ENCODE data around the gene CYB5R3. TPM values are rescaled to one million over a fixed set of nuclear protein-coding genes. Genes with fewer than 3 reads are reported as not detected.
A peak's percentile ranks its signal among the peaks of the same experiment; 100 is the strongest.
"Not testable (repeated sequence)": the region's sequence is repeated elsewhere in the genome, so short reads cannot be mapped to it uniquely, and the experiment has no call there.

Gene CYB5R3
- total RNA-seq, 4 donors from 2014 or later = 134 to 200 (median 176) TPM

- 70 to 80% methylated on average over 1 of the region's 1 CpG for WGBS, 2 donors
- no peak overlapping the region for H3K4me3 ChIP-seq
- TF ChIP-seq, protein P1, sequence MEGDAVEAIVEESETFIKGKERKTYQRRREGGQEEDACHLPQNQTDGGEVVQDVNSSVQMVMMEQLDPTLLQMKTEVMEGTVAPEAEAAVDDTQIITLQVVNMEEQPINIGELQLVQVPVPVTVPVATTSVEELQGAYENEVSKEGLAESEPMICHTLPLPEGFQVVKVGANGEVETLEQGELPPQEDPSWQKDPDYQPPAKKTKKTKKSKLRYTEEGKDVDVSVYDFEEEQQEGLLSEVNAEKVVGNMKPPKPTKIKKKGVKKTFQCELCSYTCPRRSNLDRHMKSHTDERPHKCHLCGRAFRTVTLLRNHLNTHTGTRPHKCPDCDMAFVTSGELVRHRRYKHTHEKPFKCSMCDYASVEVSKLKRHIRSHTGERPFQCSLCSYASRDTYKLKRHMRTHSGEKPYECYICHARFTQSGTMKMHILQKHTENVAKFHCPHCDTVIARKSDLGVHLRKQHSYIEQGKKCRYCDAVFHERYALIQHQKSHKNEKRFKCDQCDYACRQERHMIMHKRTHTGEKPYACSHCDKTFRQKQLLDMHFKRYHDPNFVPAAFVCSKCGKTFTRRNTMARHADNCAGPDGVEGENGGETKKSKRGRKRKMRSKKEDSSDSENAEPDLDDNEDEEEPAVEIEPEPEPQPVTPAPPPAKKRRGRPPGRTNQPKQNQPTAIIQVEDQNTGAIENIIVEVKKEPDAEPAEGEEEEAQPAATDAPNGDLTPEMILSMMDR (IDR thresholded peaks at IDR 0.05) = no peak
- no peak for TF ChIP-seq POLR2A (IDR thresholded peaks at IDR 0.05)
- no peak for TF ChIP-seq EP300 (IDR thresholded peaks at IDR 0.05)
- peaks cover 3 to 70% (median 27%) of the 10 kb centered on the region in 3 donors for H3K36me3 ChIP-seq
- H3K27me3 ChIP-seq = no peaks in the 10 kb centered on the region
- no peak overlapping the region for H3K27ac ChIP-seq
- peaks cover 0 to 13% (median 3%) of the 10 kb centered on the region in 4 donors for H3K4me1 ChIP-seq
- H3K9me3 ChIP-seq = no peaks in the 10 kb centered on the region
- DNase-seq (ENCODE audit: low spot score in 2 of 2) = no peak
Observed at GRCh38 chr22:42582987-42583386, 66.2 kb downstream of the CYB5R3 start.

DNA sequence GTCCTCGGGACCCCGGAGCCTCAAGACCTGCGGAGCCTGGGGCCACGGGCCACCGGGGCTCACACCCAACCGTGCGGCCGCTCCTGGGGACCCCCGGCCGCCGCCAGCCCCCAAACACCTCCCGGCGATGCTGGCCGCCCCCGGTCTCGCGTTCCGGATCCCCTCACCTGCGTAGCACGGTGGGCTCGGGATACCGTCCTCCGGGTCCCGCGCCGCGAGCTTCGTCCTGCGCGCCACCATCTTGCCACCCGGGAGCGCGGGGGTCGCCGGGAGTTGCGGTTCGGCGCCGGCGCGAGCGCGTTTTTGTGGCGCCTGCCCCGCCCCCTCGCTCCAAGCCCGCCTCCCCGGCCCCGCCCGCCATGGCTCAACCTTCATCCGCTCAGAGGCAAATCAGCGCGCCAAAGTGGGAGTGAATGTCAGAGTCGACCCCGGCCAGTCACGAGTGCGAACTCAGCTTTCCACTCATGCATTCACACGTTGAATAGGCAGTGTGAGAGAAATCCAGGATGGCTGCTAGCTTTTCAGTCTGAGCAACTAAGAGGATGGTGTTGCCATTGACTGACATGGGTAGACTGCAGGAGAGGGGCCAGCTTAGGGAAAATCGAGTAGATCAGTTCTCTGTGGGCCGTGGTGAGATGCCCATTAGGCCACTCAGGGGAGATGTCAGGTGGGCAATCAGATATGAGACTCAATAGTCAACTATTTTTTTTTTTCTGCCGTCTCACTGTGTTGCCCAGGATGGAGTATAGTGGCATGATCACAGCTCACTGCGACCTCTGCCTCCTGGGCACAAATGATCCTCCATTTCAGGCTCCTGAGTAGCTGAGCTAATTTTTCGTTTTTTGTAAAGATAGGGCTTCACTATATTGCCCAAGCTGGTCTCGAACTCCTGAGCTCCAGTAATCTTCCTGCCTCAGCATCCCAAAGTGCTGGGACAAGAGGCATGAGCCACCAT lies 67.2 kb downstream of the CYB5R3 start:
- Histone ChIP-seq H3K4me3 (peak overlapping the region; percentile 52 to 91 (median 74)), H3K9me3 (no peaks in the 10 kb centered on the region), H3K36me3 (peaks cover 3 to 70% (median 21%) of the 10 kb centered on the region in 3 donors), H3K4me1 (peaks cover 0 to 13% (median 3%) of the 10 kb centered on the region in 4 donors), H3K27me3 (no peaks in the 10 kb centered on the region), H3K27ac (peak overlapping the region in 3 of 4 donors; percentile 52 to 84 (median 72))
- TF ChIP-seq, protein P1 (IDR thresholded peaks at IDR 0.05) = peak in 1 of 5 experiments; percentile 10
- TF ChIP-seq POLR2A (IDR thresholded peaks at IDR 0.05) (no peak), EP300 (IDR thresholded peaks at IDR 0.05) (peak in 1 of 2 donors; percentile 33)
- peak; percentile 64 to 72 for DNase-seq (ENCODE audit: low spot score in 2 of 2)
- WGBS, 2 donors = 15 to 21% methylated on average over 17 to 21 of the region's 64 CpGs

GRCh38 chr22:42581194-42581761 lies 67.9 kb downstream of the CYB5R3 start:
- Histone ChIP-seq H3K36me3 (peaks cover 3 to 68% (median 21%) of the 10 kb centered on the region in 3 donors), H3K27ac (peak overlapping the region in 3 of 4 donors; percentile 52 to 84 (median 72)), H3K4me3 (peak overlapping the region; percentile 52 to 91 (median 74)), H3K4me1 (peaks cover 0 to 13% (median 3%) of the 10 kb centered on the region in 4 donors)
- H3K27me3 ChIP-seq; DNase-seq (ENCODE audit: low spot score in 2 of 2); H3K9me3 ChIP-seq: not testable (repeated sequence)
- WGBS, 2 donors = 1 to 3% methylated on average over 10 to 14 of the region's 22 CpGs

GRCh38 chr22:42580040-42580439 lies 69.2 kb downstream of the CYB5R3 start:
- 91 to 96% methylated on average over 2 of the region's 4 CpGs for WGBS, 2 donors
- H3K27ac ChIP-seq; DNase-seq (ENCODE audit: low spot score in 2 of 2); H3K9me3 ChIP-seq; H3K4me3 ChIP-seq; H3K27me3 ChIP-seq: not testable (repeated sequence)
- H3K4me1 ChIP-seq = peaks cover 0 to 13% (median 3%) of the 10 kb centered on the region in 4 donors
- H3K36me3 ChIP-seq = peaks cover 0 to 65% (median 8%) of the 10 kb centered on the region in 3 donors

DNA sequence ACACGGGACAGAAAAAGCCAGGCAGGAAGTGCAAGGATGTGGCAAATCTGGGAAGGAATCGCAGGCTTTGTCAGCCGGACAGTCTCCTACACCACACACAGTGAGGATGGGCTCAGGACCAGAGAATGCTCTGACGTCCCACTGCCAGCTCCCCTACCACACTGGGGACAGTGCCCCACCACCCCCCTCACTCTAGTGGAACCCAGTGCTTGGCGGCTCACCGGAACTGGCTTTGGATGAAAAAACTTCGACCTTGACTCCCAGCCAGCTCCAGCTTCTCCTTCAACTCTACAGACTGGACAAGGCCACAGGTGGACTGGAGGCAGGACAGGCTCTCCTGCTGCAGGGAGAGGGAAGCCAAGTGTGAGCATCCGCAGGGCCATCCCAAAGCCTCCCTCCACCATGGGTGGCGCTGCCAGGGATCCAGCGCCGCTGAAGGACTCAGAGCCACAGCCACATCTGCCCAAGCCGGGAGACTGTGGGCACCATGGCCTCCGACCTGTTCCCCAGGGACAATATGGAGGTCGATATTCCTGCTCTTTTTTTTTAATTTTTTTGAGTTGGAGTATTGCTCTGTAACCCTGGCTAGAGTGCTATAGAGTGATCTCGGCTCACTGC lies 71.5 kb downstream of the CYB5R3 start:
- Histone ChIP-seq H3K4me1 (peaks cover 0 to 9% (median 3%) of the 10 kb centered on the region in 4 donors), H3K27me3 (no peaks in the 10 kb centered on the region), H3K9me3 (no peaks in the 10 kb centered on the region), H3K4me3 (no peak overlapping the region), H3K27ac (no peak overlapping the region), H3K36me3 (peaks cover 0 to 62% (median 0%) of the 10 kb centered on the region in 3 donors)
- DNase-seq (ENCODE audit: low spot score in 2 of 2) = no peak
- 84 to 87% methylated on average over 12 to 14 of the region's 15 CpGs for WGBS, 2 donors
- TF ChIP-seq, protein P1 (IDR thresholded peaks at IDR 0.05) = no peak
- no peak for TF ChIP-seq POLR2A (IDR thresholded peaks at IDR 0.05)
- no peak for TF ChIP-seq EP300 (IDR thresholded peaks at IDR 0.05)

DNA sequence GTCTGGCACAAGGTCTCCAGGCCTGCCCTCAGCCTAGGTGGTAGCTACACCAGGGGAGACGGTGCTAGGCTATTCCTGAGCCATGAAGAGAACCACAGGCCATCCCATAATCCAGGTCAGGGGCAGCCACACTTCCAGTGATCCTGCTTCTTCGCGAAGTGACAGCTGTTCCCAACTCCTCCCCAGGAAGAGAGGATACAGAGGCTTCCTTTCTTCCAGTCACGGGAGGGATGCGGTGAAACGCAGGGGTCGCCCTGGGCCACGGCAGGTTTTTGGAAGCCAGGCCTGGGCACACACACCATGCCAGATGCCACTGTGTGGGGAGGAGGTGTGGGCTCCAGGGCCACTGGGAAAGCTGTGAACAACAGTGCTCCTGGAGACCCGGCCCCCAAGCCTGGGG lies 72.1 kb downstream of the CYB5R3 start:
- peaks cover 0 to 67% (median 0%) of the 10 kb centered on the region in 3 donors for H3K36me3 ChIP-seq
- H3K4me3 ChIP-seq; H3K27ac ChIP-seq; H3K9me3 ChIP-seq; H3K4me1 ChIP-seq; DNase-seq (ENCODE audit: low spot score in 2 of 2); H3K27me3 ChIP-seq: not testable (repeated sequence)
- WGBS, 2 donors = 82 to 85% methylated on average over 7 to 8 of the region's 9 CpGs

DNA sequence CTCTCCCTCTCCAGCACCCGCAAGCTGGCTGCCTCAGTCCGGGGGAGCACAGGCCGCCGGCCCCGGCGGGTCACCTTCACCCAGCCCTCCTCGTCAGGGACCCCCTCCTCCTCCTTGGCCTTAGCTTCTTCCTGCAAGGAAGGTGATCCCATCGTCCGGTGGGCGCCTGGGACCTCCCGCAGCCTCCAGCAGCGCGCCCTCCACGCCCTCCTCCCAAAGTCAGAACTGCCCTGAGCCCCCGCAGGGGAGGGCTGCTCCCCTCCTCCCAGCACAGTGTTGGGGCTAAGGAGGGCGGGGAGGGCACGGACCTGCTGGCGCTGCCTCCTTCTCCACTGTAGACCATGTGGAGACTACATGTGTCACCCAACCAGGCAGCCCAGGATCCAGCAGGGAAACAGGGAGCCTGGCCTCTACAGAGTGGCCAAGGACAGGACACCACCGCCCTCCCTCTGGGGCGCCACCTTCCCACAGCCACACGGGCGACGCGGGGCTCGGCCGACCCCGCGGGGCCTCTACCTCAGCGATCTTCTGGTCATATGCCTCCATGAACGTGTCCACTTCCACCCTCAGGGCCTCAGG lies 73.1 kb downstream of the CYB5R3 start:
- not testable (repeated sequence) for H3K4me1 ChIP-seq; H3K4me3 ChIP-seq; DNase-seq (ENCODE audit: low spot score in 2 of 2); H3K27ac ChIP-seq; H3K27me3 ChIP-seq; H3K9me3 ChIP-seq
- WGBS, 2 donors = 80 to 88% methylated on average over 17 of the region's 30 CpGs
- H3K36me3 ChIP-seq = peaks cover 0 to 77% (median 0%) of the 10 kb centered on the region in 3 donors

GRCh38 chr22:42574468-42574867 lies 74.7 kb downstream of the CYB5R3 start:
- not testable (repeated sequence) for H3K4me1 ChIP-seq; H3K4me3 ChIP-seq; H3K9me3 ChIP-seq; H3K27ac ChIP-seq; H3K27me3 ChIP-seq; DNase-seq (ENCODE audit: low spot score in 2 of 2)
- H3K36me3 ChIP-seq = peaks cover 0 to 87% (median 0%) of the 10 kb centered on the region in 3 donors
- 85 to 90% methylated on average over 15 to 16 of the region's 21 CpGs for WGBS, 2 donors

DNA sequence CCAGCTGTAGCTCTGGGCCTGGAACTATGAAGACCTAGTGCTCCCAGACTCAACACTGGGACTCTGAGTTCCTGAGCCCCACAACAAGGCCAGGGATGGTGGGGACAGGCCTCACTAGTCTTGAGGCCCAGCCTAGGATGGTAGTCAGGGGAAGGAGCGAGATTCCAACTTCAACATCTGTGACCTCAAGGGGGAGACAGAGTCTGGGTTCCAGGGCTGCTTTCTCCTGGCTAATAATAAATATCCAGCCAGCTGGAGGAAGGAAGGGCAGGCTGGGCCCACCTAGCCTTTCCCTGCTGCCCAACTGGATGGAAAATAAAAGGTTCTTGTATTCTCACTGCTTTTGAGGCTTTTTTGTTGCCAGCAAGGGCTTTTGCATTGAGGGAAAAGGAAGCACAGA lies 75.1 kb downstream of the CYB5R3 start:
- not testable (repeated sequence) for H3K4me3 ChIP-seq; H3K27ac ChIP-seq; H3K4me1 ChIP-seq; DNase-seq (ENCODE audit: low spot score in 2 of 2); H3K27me3 ChIP-seq; H3K9me3 ChIP-seq
- 88 to 100% methylated on average over 1 of the region's 1 CpG for WGBS, 2 donors
- H3K36me3 ChIP-seq = peaks cover 0 to 90% (median 0%) of the 10 kb centered on the region in 3 donors
